Uterus (tissue), 4 donors: ENCODE measurements around the gene ADPRHL1. TPM values are rescaled to one million over a fixed set of nuclear protein-coding genes. Genes with fewer than 3 reads are reported as not detected.

Source experiments
- DNase-seq, 2 donors: peaks; one replicate each; pipeline ENCODE4 v3.0.0-alpha.2; 2019 to 2020
- H3K27ac ChIP-seq, 2 donors: fragments of 200-600 bp; sonication (generic); 1 replicate in 1 of 2; 2 replicates in 1 of 2; pipeline ENCODE4 v1.5.1; 2016 to 2018
- H3K27me3 ChIP-seq, 2 donors: fragments of 200-600 bp; sonication (generic); one replicate each; pipeline ENCODE4 v1.5.1; 2018 to 2019; ENCODE audit warnings: control low read depth in 1 of 2
- H3K36me3 ChIP-seq, 2 donors: fragments of 200-600 bp; sonication (generic); one replicate each; pipeline ENCODE4 v1.5.1; 2019; ENCODE audit warnings: control low read depth in 1 of 2
- H3K4me1 ChIP-seq, 2 donors: fragments of 200-600 bp; sonication (generic); one replicate each; pipeline ENCODE4 v1.5.1; 2018 to 2019; ENCODE audit warnings: control low read depth in 1 of 2
- H3K4me3 ChIP-seq, 2 donors: fragments of 200-600 bp; sonication (generic); 1 replicate in 1 of 2; 2 replicates in 1 of 2; pipeline ENCODE4 v1.5.1; 2018 to 2019; ENCODE audit warnings: mild to moderate bottlenecking in 1 of 2
- H3K9me3 ChIP-seq, 2 donors: fragments of 200-600 bp; sonication (generic); one replicate each; pipeline ENCODE4 v1.5.1; 2019; ENCODE audit warnings: control low read depth in 1 of 2
- CTCF ChIP-seq, 4 experiments: fragments of 200-600 bp in 2 of 4; fragments of 450-650 bp in 2 of 4; sonication (generic) in 2 of 4; IDR thresholded peaks; one replicate each; pipeline ENCODE4 v1.5.1; 2016 to 2019; ENCODE audit warnings: antibody characterized with exemption in 4 of 4, mild to moderate bottlenecking in 2 of 4, moderate library complexity in 1 of 4
- POLR2A ChIP-seq, 2 donors: fragments of 450-650 bp; IDR thresholded peaks; one replicate each; pipeline ENCODE4 v1.6.1; 2016; ENCODE audit warnings: antibody characterized with exemption in 2 of 2, mild to moderate bottlenecking in 1 of 2, moderate library complexity in 1 of 2
- intact Hi-C: fragments of 100-400 bp; cut with DNase I; formaldehyde crosslinking; loops from one replicate; pipeline ENCODE4 v1.15.1; 2023; ENCODE audit warnings: low total_unique reads
- total RNA-seq, 4 donors: library from RNA; depleted of rRNA in 3 of 4; stranded (reverse); fragments of >200 nt in 3 of 4; gene quantifications; one replicate each; pipeline versions ENCODE4 v1.1.0 to v1.2.4, GENCODE V29; 2014 to 2023
- donor health status: DM: yes; HTN: yes; CAD: no.

The ADPRHL1 gene
- total RNA-seq, 4 donors from 2014 or later, result 1.6 to 3.3 TPM; not detected in 2

- Histone ChIP-seq H3K4me1 (no peaks in the 10 kb centered on the region), H3K27ac (no peak overlapping the region), H3K4me3 (no peak overlapping the region), H3K27me3 (no peaks in the 10 kb centered on the region), H3K9me3 (no peaks in the 10 kb centered on the region), H3K36me3 (no peaks in the 10 kb centered on the region)
- no peak for DNase-seq
- no peak for TF ChIP-seq CTCF (IDR thresholded peaks at IDR 0.05)
- TF ChIP-seq POLR2A (IDR thresholded peaks at IDR 0.05), result no peak
- intact Hi-C loops, result no loop called here
These were observed 39.4 kb downstream of the ADPRHL1 start for GRCh38 chr13:113413898-113414282.

GRCh38 chr13:113413178-113413897 lies 40.0 kb downstream of the ADPRHL1 start:
- no peaks in the 10 kb centered on the region for H3K4me1 ChIP-seq
- TF ChIP-seq POLR2A (IDR thresholded peaks at IDR 0.05) (no peak), CTCF (IDR thresholded peaks at IDR 0.05) (no peak)
- H3K27ac ChIP-seq, result no peak overlapping the region
- no peak for DNase-seq
- no peaks in the 10 kb centered on the region for H3K36me3 ChIP-seq
- H3K27me3 ChIP-seq, result no peaks in the 10 kb centered on the region
- H3K4me3 ChIP-seq, result no peak overlapping the region
- H3K9me3 ChIP-seq, result no peaks in the 10 kb centered on the region
- intact Hi-C loops, result no loop called here

- H3K9me3 ChIP-seq, result no peaks in the 10 kb centered on the region
- intact Hi-C loops, result no loop called here
- no peak overlapping the region for H3K4me3 ChIP-seq
- H3K4me1 ChIP-seq, result no peaks in the 10 kb centered on the region
- DNase-seq, result no peak
- H3K27me3 ChIP-seq, result no peaks in the 10 kb centered on the region
- H3K27ac ChIP-seq, result no peak overlapping the region
- H3K36me3 ChIP-seq, result no peaks in the 10 kb centered on the region
- TF ChIP-seq POLR2A (IDR thresholded peaks at IDR 0.05), result no peak
- no peak for TF ChIP-seq CTCF (IDR thresholded peaks at IDR 0.05)
These were observed 40.8 kb downstream of the ADPRHL1 start for GRCh38 chr13:113412440-113412839.

GRCh38 chr13:113411216-113412023 lies 41.9 kb downstream of the ADPRHL1 start:
- Histone ChIP-seq H3K27me3 (no peaks in the 10 kb centered on the region), H3K4me3 (no peak overlapping the region), H3K4me1 (no peaks in the 10 kb centered on the region), H3K36me3 (no peaks in the 10 kb centered on the region), H3K27ac (no peak overlapping the region), H3K9me3 (no peaks in the 10 kb centered on the region)
- DNase-seq, result peak in 1 of 2 donors; percentile 62
- TF ChIP-seq POLR2A (IDR thresholded peaks at IDR 0.05) (no peak), CTCF (IDR thresholded peaks at IDR 0.05) (no peak)
- intact Hi-C loops, result no loop called here
